ENCODE results near the gene SMC2. TPM values are rescaled to one million over a fixed set of nuclear protein-coding genes. Genes with fewer than 3 reads are reported as not detected.

The SMC2 gene
- total RNA-seq, 4 donors from 2014 or later, result 5.4 to 8.4 (median 6.9) TPM

DNA sequence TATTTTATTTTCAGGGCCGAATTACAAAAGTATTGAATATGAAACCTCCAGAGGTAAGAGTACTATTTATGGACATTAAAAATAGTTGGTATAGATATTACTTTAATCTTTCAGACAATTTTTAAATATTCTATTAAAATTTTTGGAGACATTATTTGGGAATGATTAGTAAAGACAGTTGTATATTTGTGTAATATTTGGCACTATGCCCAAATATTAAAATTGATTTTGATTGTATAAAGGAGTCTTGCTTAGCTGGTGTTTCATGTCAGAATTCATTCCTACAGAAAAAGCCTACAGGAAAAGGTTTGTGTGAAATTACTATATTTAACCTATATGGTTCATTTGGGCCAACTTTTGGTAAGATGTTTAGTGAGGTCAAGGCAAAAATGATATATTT lies 5.5 kb downstream of the SMC2 start:
- no peak for TF ChIP-seq CTCF (IDR thresholded peaks at IDR 0.05)
- no peak for DNase-seq (ENCODE audit: low spot score)
- no peak for ATAC-seq (ENCODE audit: low FRiP score)

DNA sequence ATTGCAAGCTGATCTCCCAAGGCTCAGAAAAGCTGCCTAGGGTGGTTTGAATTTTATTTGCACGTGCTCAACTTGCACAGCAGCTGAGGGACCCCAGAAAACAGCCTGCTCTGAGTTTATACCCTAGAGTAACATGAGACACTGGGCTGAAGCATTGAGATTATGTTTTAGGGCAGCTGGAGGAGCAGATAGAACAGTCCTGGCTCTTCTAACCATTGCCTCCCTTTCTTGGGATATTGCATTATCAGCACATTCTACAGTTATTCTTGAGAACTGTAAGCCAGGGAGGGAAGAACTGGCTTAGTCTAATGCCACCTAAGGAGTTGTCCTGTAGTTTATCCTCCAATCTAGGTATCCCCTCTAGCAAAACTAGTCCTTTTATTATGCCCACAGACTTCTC lies 10.3 kb downstream of the SMC2 start:
- DNase-seq (ENCODE audit: low spot score), result no peak
- no peak for ATAC-seq (ENCODE audit: low FRiP score)
- no peak for TF ChIP-seq CTCF (IDR thresholded peaks at IDR 0.05)

DNA sequence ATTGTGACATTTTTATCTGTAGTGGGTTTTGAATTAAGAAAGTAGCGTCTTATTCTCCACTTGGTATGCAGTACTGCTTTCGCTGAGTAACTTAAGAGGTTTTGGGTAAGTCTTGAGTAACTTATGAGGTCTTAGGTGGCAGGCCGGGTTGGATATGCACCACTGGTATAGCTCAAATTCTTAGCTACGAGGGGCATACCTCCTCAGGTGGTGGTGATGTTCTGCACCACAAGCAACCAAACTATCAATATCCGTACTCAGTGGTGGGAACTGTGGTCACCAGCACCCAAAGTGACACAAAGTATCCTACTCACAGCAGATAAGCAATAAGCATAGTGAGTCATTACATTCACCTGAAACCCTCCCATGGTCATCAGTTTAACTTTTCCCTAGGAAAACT lies 13.7 kb downstream of the SMC2 start:
- ATAC-seq (ENCODE audit: low FRiP score) (no peak), DNase-seq (ENCODE audit: low spot score) (no peak)
- no peak for TF ChIP-seq CTCF (IDR thresholded peaks at IDR 0.05)

GRCh38 chr9:104108315-104108714 lies 14.2 kb downstream of the SMC2 start:
- TF ChIP-seq CTCF (IDR thresholded peaks at IDR 0.05), result no peak
- ATAC-seq (ENCODE audit: low FRiP score) (no peak), DNase-seq (ENCODE audit: low spot score) (no peak)

DNA sequence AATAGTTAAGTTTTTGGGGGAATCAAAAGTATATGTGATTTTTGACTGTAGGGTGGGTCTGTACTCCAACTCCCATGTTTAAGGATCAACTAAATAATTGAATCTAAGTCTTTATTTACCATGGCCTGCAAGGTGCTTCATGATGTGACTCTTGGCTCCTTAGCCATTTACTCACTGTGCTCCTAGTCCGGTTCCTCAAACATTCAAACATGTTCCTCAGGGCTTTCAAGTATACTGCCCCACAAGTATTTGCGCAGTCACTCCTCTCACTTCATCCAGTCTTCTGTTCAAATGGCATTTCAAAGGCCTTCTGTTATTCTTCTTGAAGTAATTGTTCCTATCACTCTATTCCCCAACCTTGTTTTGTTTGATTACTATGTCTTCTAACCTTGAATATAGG lies 16.4 kb downstream of the SMC2 start:
- DNase-seq (ENCODE audit: low spot score) (no peak), ATAC-seq (ENCODE audit: low FRiP score) (no peak)
- TF ChIP-seq CTCF (IDR thresholded peaks at IDR 0.05), result no peak

GRCh38 chr9:104118916-104119315 lies 24.8 kb downstream of the SMC2 start:
- no peak for TF ChIP-seq CTCF (IDR thresholded peaks at IDR 0.05)
- no peak for DNase-seq (ENCODE audit: low spot score)
- ATAC-seq (ENCODE audit: low FRiP score), result no peak

DNA sequence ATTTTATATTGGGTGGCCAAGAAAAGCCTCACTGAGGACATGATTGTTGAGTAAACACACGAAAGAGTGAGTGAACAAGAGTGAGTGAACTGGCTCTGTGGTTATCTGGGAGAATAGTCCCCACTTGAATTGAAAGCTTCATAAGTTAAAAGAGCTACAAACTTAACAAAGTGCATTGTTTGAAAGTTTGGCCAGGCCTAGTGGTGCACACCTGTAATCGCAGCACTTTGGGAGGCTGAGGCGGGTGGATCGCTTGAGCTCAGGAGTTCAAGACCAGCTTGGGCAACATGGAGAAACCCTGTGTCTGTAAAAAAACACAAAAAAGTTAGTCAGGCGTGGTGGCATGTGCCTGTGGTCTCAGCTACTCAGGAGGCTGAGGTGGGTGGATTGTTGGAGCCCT lies 26.9 kb downstream of the SMC2 start:
- TF ChIP-seq CTCF (IDR thresholded peaks at IDR 0.05), result no peak
- DNase-seq (ENCODE audit: low spot score) (no peak), ATAC-seq (ENCODE audit: low FRiP score) (no peak)
